ENCODE data around the gene TRIM44.

GRCh38 chr11:35823742-35824298 lies 161.2 kb downstream of the TRIM44 start:
- TF ChIP-seq CTCF (IDR thresholded peaks at IDR 0.05) = no peak
- no peak for TF ChIP-seq POLR2A (IDR thresholded peaks at IDR 0.05)

Data from thyroid gland (tissue), 4 donors.